Esophagus squamous epithelium (tissue), 5 donors: Measurements from ENCODE around the gene FHIT. TPM values are rescaled to one million over a fixed set of nuclear protein-coding genes. Genes with fewer than 3 reads are reported as not detected.

Experiments
- DNase-seq: peaks from one replicate; lab custom pipeline; 2025; lab: John Stamatoyannopoulos, UW
- H3K27ac ChIP-seq, 4 donors: fragments of 200-600 bp; sonication (generic); one replicate each; pipeline ENCODE4 v1.5.1; 2016 to 2019; ENCODE audit warnings: mild to moderate bottlenecking in 1 of 4
- H3K27me3 ChIP-seq, 4 donors: fragments of 200-600 bp; sonication (generic); 1 replicate in 3 of 4; 2 replicates in 1 of 4; pipeline versions ENCODE4 v1.5.1 to v1.6.0; 2017 to 2021; ENCODE audit warnings: antibody characterized with exemption in 1 of 4
- H3K36me3 ChIP-seq, 3 donors: fragments of 200-600 bp; sonication (generic); one replicate each; pipeline ENCODE4 v1.5.1; 2016 to 2019
- H3K4me1 ChIP-seq, 3 donors: fragments of 200-600 bp; sonication (generic); one replicate each; pipeline ENCODE4 v1.5.1; 2017 to 2019
- H3K4me3 ChIP-seq, 4 donors: fragments of 200-600 bp; sonication (generic); 1 replicate in 3 of 4; 2 replicates in 1 of 4; pipeline ENCODE4 v1.5.1; 2016 to 2019; ENCODE audit warnings: mild to moderate bottlenecking in 2 of 4, moderate library complexity in 1 of 4
- H3K9me3 ChIP-seq, 3 donors: fragments of 200-600 bp; sonication (generic); one replicate each; pipeline ENCODE4 v1.5.1; 2016 to 2019
- POLR2A ChIP-seq, 4 donors: fragments of 450-650 bp; IDR thresholded peaks; one replicate each; pipeline ENCODE4 v1.6.1; 2017; ENCODE audit warnings: antibody characterized with exemption in 4 of 4, mild to moderate bottlenecking in 4 of 4, moderate library complexity in 3 of 4
- WGBS, 2 donors: methylation state at CpG; one replicate each; pipeline ENCODE4 v1.1.5; 2018; 5-methylcytosine and 5-hydroxymethylcytosine counted together
- intact Hi-C: fragments of 100-400 bp; cut with DNase I; formaldehyde crosslinking; loops from one replicate; pipeline ENCODE4 v1.15.0; 2022
- total RNA-seq, 4 donors: library from RNA; depleted of rRNA; stranded (reverse); fragments of >200 nt; gene quantifications; one replicate each; pipeline ENCODE4 v1.1.0, GENCODE V29; 2016
- TF ChIP-seq, protein P1 (sequence below), 6 experiments: fragments of 450-650 bp in 4 of 6; fragments of 200-600 bp in 2 of 6; sonication (generic) in 2 of 6; IDR thresholded peaks; one replicate each; pipeline ENCODE4 v1.5.1; 2016 to 2019; ENCODE audit warnings: antibody characterized with exemption in 6 of 6, mild to moderate bottlenecking in 4 of 6, moderate library complexity in 4 of 6
- donor health status: DM: yes; HTN: yes; CAD: no.

The FHIT gene
- total RNA-seq, 4 donors from 2014 or later: 0.64 to 5.7 (median 3.1) TPM

DNA sequence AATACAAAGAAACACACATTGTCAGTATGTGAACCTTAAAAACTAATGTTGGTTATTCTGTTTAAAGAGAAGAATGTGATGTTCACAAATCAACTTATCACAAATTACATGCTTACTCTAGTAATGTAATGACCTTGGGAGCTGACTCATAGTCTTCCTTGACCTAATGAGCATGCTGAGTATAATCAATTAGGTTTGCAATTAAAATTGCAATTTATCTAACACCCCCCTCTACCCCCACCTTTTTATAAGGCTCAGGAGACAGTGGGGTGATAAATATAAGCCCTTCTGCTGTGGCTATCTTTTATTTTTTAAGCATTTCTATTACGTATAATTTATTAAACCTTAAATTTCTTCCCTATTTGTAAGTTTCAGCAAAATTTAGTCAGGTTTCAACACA, 1253.7 kb downstream of the FHIT start:
- H3K36me3 ChIP-seq: no peaks in the 10 kb centered on the region
- no peak overlapping the region for H3K4me3 ChIP-seq
- no peaks in the 10 kb centered on the region for H3K4me1 ChIP-seq
- no peak for DNase-seq
- no peak overlapping the region for H3K27ac ChIP-seq
- H3K27me3 ChIP-seq: no peaks in the 10 kb centered on the region
- H3K9me3 ChIP-seq: no peaks in the 10 kb centered on the region
- TF ChIP-seq, protein P1, sequence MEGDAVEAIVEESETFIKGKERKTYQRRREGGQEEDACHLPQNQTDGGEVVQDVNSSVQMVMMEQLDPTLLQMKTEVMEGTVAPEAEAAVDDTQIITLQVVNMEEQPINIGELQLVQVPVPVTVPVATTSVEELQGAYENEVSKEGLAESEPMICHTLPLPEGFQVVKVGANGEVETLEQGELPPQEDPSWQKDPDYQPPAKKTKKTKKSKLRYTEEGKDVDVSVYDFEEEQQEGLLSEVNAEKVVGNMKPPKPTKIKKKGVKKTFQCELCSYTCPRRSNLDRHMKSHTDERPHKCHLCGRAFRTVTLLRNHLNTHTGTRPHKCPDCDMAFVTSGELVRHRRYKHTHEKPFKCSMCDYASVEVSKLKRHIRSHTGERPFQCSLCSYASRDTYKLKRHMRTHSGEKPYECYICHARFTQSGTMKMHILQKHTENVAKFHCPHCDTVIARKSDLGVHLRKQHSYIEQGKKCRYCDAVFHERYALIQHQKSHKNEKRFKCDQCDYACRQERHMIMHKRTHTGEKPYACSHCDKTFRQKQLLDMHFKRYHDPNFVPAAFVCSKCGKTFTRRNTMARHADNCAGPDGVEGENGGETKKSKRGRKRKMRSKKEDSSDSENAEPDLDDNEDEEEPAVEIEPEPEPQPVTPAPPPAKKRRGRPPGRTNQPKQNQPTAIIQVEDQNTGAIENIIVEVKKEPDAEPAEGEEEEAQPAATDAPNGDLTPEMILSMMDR (IDR thresholded peaks at IDR 0.05): no peak
- TF ChIP-seq POLR2A (IDR thresholded peaks at IDR 0.05): no peak
- WGBS, 2 donors: 89 to 93% methylated on average over 1 of the region's 1 CpG
- intact Hi-C loops: no loop called here

DNA sequence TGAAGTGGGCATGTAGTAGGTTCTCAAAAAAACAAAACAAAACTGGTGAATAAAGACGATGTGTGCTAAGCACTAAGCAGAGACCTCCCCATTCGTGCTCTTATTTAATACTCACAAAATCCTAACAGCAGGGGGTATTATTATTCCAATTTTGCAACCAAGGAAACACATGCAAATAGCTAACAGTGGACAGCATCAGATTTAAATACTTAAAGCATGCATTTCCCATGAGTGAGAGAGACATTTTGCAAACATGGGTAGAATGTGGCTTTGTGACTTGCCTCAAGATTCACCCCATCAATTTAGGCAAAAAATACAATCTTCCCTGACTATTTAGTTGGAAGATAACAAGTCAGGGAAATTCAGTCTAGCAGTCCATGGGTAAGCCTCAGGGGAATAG, 1255.2 kb downstream of the FHIT start:
- WGBS, 2 donors: 71 to 79% methylated on average over 2 of the region's 2 CpGs
- intact Hi-C loops: no loop called here
- TF ChIP-seq POLR2A (IDR thresholded peaks at IDR 0.05): no peak
- TF ChIP-seq, protein P1 (IDR thresholded peaks at IDR 0.05): no peak
- Histone ChIP-seq H3K27ac (no peak overlapping the region), H3K4me3 (no peak overlapping the region), H3K9me3 (no peaks in the 10 kb centered on the region), H3K36me3 (no peaks in the 10 kb centered on the region), H3K27me3 (no peaks in the 10 kb centered on the region), H3K4me1 (no peaks in the 10 kb centered on the region)
- DNase-seq: no peak

DNA sequence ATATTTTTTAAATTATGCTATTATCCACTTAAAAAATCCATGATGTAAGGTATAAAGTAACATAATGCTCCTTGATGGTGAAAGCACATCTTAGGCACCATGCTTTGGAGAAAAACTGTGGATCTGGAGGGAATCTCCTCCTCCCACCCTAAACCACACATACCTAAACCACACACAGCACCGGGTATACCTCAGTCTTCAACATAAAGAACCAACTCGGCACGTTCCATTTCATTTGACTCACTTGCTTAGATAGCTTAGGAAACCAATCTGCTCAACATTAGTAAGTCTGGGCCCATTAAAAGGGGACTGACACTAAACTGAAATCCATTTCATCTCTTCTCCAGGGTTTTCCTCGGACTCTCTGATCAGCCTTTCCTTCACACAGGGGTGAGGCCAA, 1255.7 kb downstream of the FHIT start:
- no peaks in the 10 kb centered on the region for H3K9me3 ChIP-seq
- TF ChIP-seq POLR2A (IDR thresholded peaks at IDR 0.05): no peak
- TF ChIP-seq, protein P1 (IDR thresholded peaks at IDR 0.05): no peak
- no peak overlapping the region for H3K27ac ChIP-seq
- H3K4me3 ChIP-seq: no peak overlapping the region
- 86 to 91% methylated on average over 4 of the region's 4 CpGs for WGBS, 2 donors
- no peaks in the 10 kb centered on the region for H3K27me3 ChIP-seq
- H3K36me3 ChIP-seq: no peaks in the 10 kb centered on the region
- H3K4me1 ChIP-seq: no peaks in the 10 kb centered on the region
- DNase-seq: no peak
- intact Hi-C loops: no loop called here

DNA sequence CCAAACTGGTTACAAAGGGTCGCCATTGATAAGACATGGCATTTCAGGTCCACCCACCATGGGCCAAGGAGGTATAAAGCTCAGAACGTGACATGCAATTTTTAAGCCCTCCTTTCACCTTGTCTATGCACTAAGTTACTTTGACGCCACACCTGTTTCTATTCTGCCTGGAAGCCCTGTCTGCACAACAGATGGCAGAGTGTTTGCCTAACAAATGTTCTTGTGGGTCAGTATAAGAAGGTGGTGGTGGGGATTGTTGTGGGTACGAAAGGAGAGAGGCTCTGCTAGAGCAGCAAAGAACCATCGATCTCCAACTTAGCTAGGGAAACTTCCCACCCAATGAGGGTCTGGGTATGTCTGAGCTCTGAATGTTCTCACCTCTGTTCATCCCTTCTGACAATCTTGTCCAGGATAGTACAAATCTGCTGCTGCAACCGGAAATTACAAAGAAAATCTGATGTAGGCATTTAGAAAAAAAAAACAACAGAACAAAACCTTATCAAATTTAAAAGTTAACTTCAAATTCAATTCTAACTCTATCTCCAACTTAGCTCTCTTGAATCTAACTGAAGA, 1256.4 kb downstream of the FHIT start:
- TF ChIP-seq, protein P1 (IDR thresholded peaks at IDR 0.05): no peak
- TF ChIP-seq POLR2A (IDR thresholded peaks at IDR 0.05): no peak
- no peaks in the 10 kb centered on the region for H3K36me3 ChIP-seq
- no peak overlapping the region for H3K4me3 ChIP-seq
- 90 to 91% methylated on average over 6 of the region's 6 CpGs for WGBS, 2 donors
- no peak for DNase-seq
- no peaks in the 10 kb centered on the region for H3K4me1 ChIP-seq
- no peak overlapping the region for H3K27ac ChIP-seq
- intact Hi-C loops: no loop called here
- no peaks in the 10 kb centered on the region for H3K9me3 ChIP-seq
- H3K27me3 ChIP-seq: no peaks in the 10 kb centered on the region

DNA sequence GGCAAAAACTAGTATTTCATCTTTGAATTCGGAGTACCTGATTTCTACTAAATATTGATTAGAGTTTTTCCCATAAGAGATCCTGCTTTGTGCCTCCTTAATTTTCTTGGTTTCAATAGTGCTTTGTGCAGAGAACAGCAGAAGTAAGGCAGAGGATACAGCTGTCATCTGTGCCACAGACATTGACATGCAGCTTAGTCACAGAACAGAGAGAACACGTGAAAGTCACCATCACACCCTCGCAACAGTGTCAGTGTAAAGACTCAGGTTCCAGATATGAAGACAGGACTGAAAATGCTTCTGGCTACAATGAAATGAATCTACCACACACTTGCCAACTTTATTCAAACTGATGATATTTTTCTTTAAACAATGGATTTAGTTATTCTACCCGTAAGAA, 1258.7 kb downstream of the FHIT start:
- H3K36me3 ChIP-seq: no peaks in the 10 kb centered on the region
- H3K9me3 ChIP-seq: no peaks in the 10 kb centered on the region
- no peak overlapping the region for H3K4me3 ChIP-seq
- WGBS, 2 donors: 73 to 86% methylated on average over 4 of the region's 4 CpGs
- H3K27me3 ChIP-seq: no peaks in the 10 kb centered on the region
- TF ChIP-seq POLR2A (IDR thresholded peaks at IDR 0.05): no peak
- TF ChIP-seq, protein P1 (IDR thresholded peaks at IDR 0.05): no peak
- intact Hi-C loops: no loop called here
- DNase-seq: no peak
- H3K27ac ChIP-seq: no peak overlapping the region
- no peaks in the 10 kb centered on the region for H3K4me1 ChIP-seq
